Pancreas (tissue), 10 donors: Measurements from ENCODE around the gene TTC14. TPM values are rescaled to one million over a fixed set of nuclear protein-coding genes. Genes with fewer than 3 reads are reported as not detected.
A peak's percentile ranks its signal among the peaks of the same experiment; 100 is the strongest.
"Not testable (repeated sequence)": the region's sequence is repeated elsewhere in the genome, so short reads cannot be mapped to it uniquely, and the experiment has no call there.

Experiments used
- ATAC-seq, 4 donors: fragments of 200-7000 bp; cut with Tn5 transposase; one replicate each; pipeline versions ENCODE4 v1.8.0 to v1.9.1; 2020; ENCODE audit warnings: mild to moderate bottlenecking in 4 of 4, moderate library complexity in 4 of 4
- DNase-seq, 6 donors: peaks; one replicate each; pipeline ENCODE4 v3.0.0-alpha.2; 2020
- FAIRE-seq: peaks from 2 replicates; lab custom pipeline; 2012; peaks lifted over from hg19 to GRCh38; lab: Jason Lieb, UNC
- H3K27ac ChIP-seq, 4 donors: fragments of 200-600 bp; sonication (generic); 1 replicate in 3 of 4; 2 replicates in 1 of 4; pipeline versions ENCODE4 v1.5.0 to v1.8.0; 2020
- H3K27me3 ChIP-seq, 4 donors: fragments of 200-600 bp; one replicate each; pipeline ENCODE4 v1.8.0; 2021
- H3K36me3 ChIP-seq, 3 donors: fragments of 200-600 bp; sonication (generic) in 1 of 3; one replicate each; pipeline versions ENCODE4 v1.5.0 to v1.8.0; 2020 to 2021
- H3K4me1 ChIP-seq, 3 donors: fragments of 200-600 bp; one replicate each; pipeline ENCODE4 v1.8.0; 2021
- H3K4me3 ChIP-seq, 4 donors: fragments of 200-600 bp; sonication (generic) in 2 of 4; one replicate each; pipeline versions ENCODE4 v1.5.0 to v1.8.0; 2020 to 2021
- H3K9me3 ChIP-seq, 4 donors: fragments of 200-600 bp; one replicate each; pipeline ENCODE4 v1.8.0; 2021
- CTCF ChIP-seq, 4 donors: fragments of 200-600 bp; sonication (generic) in 3 of 4; IDR thresholded peaks; one replicate each; pipeline versions ENCODE4 v1.5.0 to v1.8.0; 2021; ENCODE audit warnings: antibody characterized with exemption in 4 of 4
- WGBS, 2 donors: extraction: QIAGEN DNeasy Blood & Tissue Kit; methylation state at CpG; one replicate each; pipeline ENCODE4 v1.1.7; 2013; 5-methylcytosine and 5-hydroxymethylcytosine counted together
- intact Hi-C, 3 donors: fragments of 100-400 bp; cut with DNase I; formaldehyde crosslinking; loops; one replicate each; pipeline versions ENCODE4 v1.11.1 to v1.14.2; 2022
- polyA plus RNA-seq, 2 donors: library from polyadenylated mRNA; stranded (reverse); fragments of 200-250 nt; gene quantifications; one replicate each; pipeline ENCODE4 v1.2.3, GENCODE V29; 2013
- total RNA-seq, 6 donors: library from RNA; stranded (reverse); fragmentation: NEBNext Ultra II Directional in 4 of 6; extraction: Animal tissue kit (Norgen Biotek cat#: 25700) in 4 of 6; gene quantifications; one replicate each; pipeline versions ENCODE4 v1.2.1 to v1.2.4, GENCODE V29; 2021 to 2023
- donor health status: healthy with polysubstance abuse.
- donor health status: DM: no; HTN: no; CAD: no; lungs with moderate emphysema.
- donor health status: DM: no; HTN: no; CAD: no.
- donor health status: control.
- donor health status: control.
- donor health status: Bipolar disorder and iron deficiency.
- donor health status: DM: yes; HTN: yes; CAD: no.
- donor health status: DM: no; HTN: no; CAD: no.
- donor health status: DM: no; HTN: no; CAD: no.
- donor health status: DM: yes; HTN: yes; CAD: no.

TTC14 gene
- total and polyA plus RNA-seq, 8 donors: 12.3 to 40.1 (median 22.2) TPM

- Histone ChIP-seq H3K4me3 (no peak overlapping the region), H3K4me1 (no peaks in the 10 kb centered on the region), H3K27me3 (no peaks in the 10 kb centered on the region), H3K27ac (no peak overlapping the region), H3K36me3 (no peaks in the 10 kb centered on the region), H3K9me3 (no peaks in the 10 kb centered on the region)
- DNase-seq (no peak), ATAC-seq (no peak), FAIRE-seq (no peak)
- WGBS, 2 donors: 80 to 82% methylated on average over 6 of the region's 6 CpGs
- intact Hi-C loops: no loop called here
- TF ChIP-seq CTCF (IDR thresholded peaks at IDR 0.05): no peak
These were observed 29.9 kb upstream of the TTC14 start for GRCh38 chr3:180571831-180572598.

GRCh38 chr3:180575571-180575970 is 26.4 kb upstream of the TTC14 start:
- Histone ChIP-seq H3K27ac (no peak overlapping the region), H3K36me3 (no peaks in the 10 kb centered on the region), H3K27me3 (no peaks in the 10 kb centered on the region), H3K4me1 (no peaks in the 10 kb centered on the region), H3K9me3 (no peaks in the 10 kb centered on the region), H3K4me3 (no peak overlapping the region)
- FAIRE-seq (no peak), ATAC-seq (no peak), DNase-seq (no peak)
- TF ChIP-seq CTCF (IDR thresholded peaks at IDR 0.05): no peak
- 85 to 86% methylated on average over 3 of the region's 3 CpGs for WGBS, 2 donors
- intact Hi-C loops: no loop called here

- no peak for FAIRE-seq
- H3K4me1 ChIP-seq: no peaks in the 10 kb centered on the region
- no peaks in the 10 kb centered on the region for H3K27me3 ChIP-seq
- DNase-seq: no peak
- intact Hi-C loops: no loop called here
- TF ChIP-seq CTCF (IDR thresholded peaks at IDR 0.05): no peak
- no peak overlapping the region for H3K27ac ChIP-seq
- no peaks in the 10 kb centered on the region for H3K36me3 ChIP-seq
- H3K4me3 ChIP-seq: no peak overlapping the region
- H3K9me3 ChIP-seq: no peaks in the 10 kb centered on the region
- ATAC-seq: no peak
- WGBS, 2 donors: 87 to 88% methylated on average over 1 of the region's 1 CpG
These were observed 21.0 kb upstream of the TTC14 start for GRCh38 chr3:180580934-180581333.

- peak in 1 of 6 donors; percentile 44 for DNase-seq
These were observed 11.6 kb upstream of the TTC14 start for GRCh38 chr3:180590396-180590795.

GRCh38 chr3:180593631-180594030 is 8.3 kb upstream of the TTC14 start:
- intact Hi-C loops: loop anchor here in 1 of 3 donors (10.0 kb wide), 1 partner anchor 669 kb away; no protein-coding TSS in a partner anchor
- not testable (repeated sequence) for H3K9me3 ChIP-seq, FAIRE-seq

More at GRCh38 chr3:180590396-180590795, 11.6 kb upstream of the TTC14 start:
- WGBS, 2 donors: 95% methylated on average over 23 of the region's 23 CpGs
- H3K4me3 ChIP-seq: no peak overlapping the region
- no peak overlapping the region for H3K27ac ChIP-seq
- intact Hi-C loops: loop anchor here in 1 of 3 donors (10.0 kb wide), 1 partner anchor 666 kb away; no protein-coding TSS in a partner anchor
- no peak for ATAC-seq
- no peaks in the 10 kb centered on the region for H3K9me3 ChIP-seq
- no peak for FAIRE-seq
- no peaks in the 10 kb centered on the region for H3K27me3 ChIP-seq
- TF ChIP-seq CTCF (IDR thresholded peaks at IDR 0.05): no peak
- no peaks in the 10 kb centered on the region for H3K36me3 ChIP-seq
- peaks cover 0 to 3% (median 0%) of the 10 kb centered on the region in 3 donors for H3K4me1 ChIP-seq

More at GRCh38 chr3:180593631-180594030, 8.3 kb upstream of the TTC14 start:
- not testable (repeated sequence) for H3K27ac ChIP-seq, DNase-seq, H3K27me3 ChIP-seq, ATAC-seq, H3K36me3 ChIP-seq, H3K4me1 ChIP-seq, H3K4me3 ChIP-seq
- 94 to 98% methylated on average over 7 of the region's 7 CpGs for WGBS, 2 donors
